Spleen (tissue), 7 donors: ENCODE results near the gene CTNNB1.

Experiments
- POLR2A ChIP-seq, 3 donors: fragments of 450-650 bp; IDR thresholded peaks; one replicate each; pipeline ENCODE4 v1.5.1; 2017; ENCODE audit warnings: antibody characterized with exemption in 3 of 3, mild to moderate bottlenecking in 1 of 3
- POLR2AphosphoS5 ChIP-seq, 3 donors: sonication (generic); formaldehyde crosslinking; IDR thresholded peaks; one replicate each; pipeline ENCODE4 v1.5.1; 2017; ENCODE audit warnings: antibody characterized with exemption in 3 of 3
- TF ChIP-seq, protein P1 (sequence below), 11 experiments: fragments of 200-600 bp in 7 of 11; fragments of 450-650 bp in 4 of 11; sonication (generic) in 4 of 11; IDR thresholded peaks in 8 of 11; conservative IDR thresholded peaks in 3 of 11; 1 replicate in 7 of 11; 2 replicates in 4 of 11; pipeline versions ENCODE4 v1.4.0 to v1.8.0; 2016 to 2021; ENCODE audit warnings: antibody characterized with exemption in 11 of 11, inconsistent platforms in 4 of 11, mild to moderate bottlenecking in 1 of 11
- donor health status: DM: no; HTN: no; CAD: no; lungs with moderate emphysema.
- donor health status: DM: no; HTN: no; CAD: no.
- donor health status: DM: no; HTN: no; CAD: no.

DNA sequence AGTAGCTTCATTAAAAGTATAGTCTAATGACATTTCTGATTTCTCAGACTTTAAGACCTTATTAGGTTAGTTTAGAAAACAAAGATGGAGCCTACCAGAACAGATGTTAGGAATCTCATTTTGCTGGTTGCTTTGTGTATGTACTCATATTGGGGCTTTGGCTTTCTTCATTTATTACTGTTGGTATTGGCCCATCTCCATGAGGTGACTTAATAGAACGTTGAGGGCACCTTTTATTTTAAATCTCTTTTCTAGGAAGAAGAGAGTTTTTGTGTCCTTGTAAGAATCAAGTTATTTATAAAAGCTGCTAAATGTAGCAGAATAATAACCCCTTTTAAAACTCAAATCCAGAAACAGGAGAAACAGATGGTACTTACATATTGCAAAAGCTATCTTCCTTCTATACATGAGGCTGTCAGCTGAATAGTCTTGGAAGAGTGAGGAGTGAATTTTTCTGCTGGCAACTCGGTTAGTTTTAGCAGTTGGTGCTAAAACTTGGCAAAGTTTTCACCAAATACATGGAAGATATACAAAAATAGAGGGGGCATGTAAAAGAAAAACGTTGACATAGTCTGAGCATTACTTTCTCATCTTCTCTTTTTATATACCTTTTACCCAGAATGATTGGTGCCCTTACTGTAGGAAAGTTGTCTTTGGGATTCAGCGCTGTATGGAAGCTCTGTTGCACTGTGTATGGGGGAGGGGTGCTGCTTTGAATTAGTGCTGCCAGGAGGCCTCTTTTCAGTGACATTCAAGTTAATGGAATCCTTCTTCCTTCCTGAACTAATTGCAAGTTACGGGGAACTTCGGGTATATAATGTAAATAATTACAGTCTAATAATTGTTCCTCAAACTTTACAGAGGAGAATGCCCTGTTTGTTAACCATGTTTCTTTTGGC, 35.8 kb downstream of the CTNNB1 start:
- TF ChIP-seq, protein P1, sequence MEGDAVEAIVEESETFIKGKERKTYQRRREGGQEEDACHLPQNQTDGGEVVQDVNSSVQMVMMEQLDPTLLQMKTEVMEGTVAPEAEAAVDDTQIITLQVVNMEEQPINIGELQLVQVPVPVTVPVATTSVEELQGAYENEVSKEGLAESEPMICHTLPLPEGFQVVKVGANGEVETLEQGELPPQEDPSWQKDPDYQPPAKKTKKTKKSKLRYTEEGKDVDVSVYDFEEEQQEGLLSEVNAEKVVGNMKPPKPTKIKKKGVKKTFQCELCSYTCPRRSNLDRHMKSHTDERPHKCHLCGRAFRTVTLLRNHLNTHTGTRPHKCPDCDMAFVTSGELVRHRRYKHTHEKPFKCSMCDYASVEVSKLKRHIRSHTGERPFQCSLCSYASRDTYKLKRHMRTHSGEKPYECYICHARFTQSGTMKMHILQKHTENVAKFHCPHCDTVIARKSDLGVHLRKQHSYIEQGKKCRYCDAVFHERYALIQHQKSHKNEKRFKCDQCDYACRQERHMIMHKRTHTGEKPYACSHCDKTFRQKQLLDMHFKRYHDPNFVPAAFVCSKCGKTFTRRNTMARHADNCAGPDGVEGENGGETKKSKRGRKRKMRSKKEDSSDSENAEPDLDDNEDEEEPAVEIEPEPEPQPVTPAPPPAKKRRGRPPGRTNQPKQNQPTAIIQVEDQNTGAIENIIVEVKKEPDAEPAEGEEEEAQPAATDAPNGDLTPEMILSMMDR (IDR thresholded peaks at IDR 0.05 in 8 of 11, conservative IDR thresholded peaks at IDR 0.05 in 3 of 11), result no peak
- TF ChIP-seq POLR2A (IDR thresholded peaks at IDR 0.05) (no peak), POLR2AphosphoS5 (IDR thresholded peaks at IDR 0.05) (peak in 1 of 3 donors; percentile 6)
